H1 (cell line): Measurements from ENCODE around the gene COL5A1. TPM values are rescaled to one million over a fixed set of nuclear protein-coding genes. Genes with fewer than 3 reads are reported as not detected.

Source experiments
- ATF3 ChIP-seq: IDR thresholded peaks from 2 replicates; pipeline ENCODE4 v1.6.1; 2011; ENCODE audit warnings: low read depth, mild to moderate bottlenecking, low read length; ENCODE audit not compliant: insufficient read depth
- BCL11A ChIP-seq, 2 experiments: IDR thresholded peaks; one replicate each; pipeline ENCODE4 v1.6.1; 2011; ENCODE audit warnings: low read depth in 2 of 2, low read length in 2 of 2, mild to moderate bottlenecking in 2 of 2
- CHD7 ChIP-seq: fragments of 300-600 bp; sonication (generic); IDR thresholded peaks from 2 replicates; pipeline ENCODE4 v1.7.1; 2012; ENCODE audit warnings: low read length, moderate library complexity, mild to moderate bottlenecking, inconsistent platforms; ENCODE audit not compliant: insufficient replicate concordance
- E2F6 ChIP-seq: IDR thresholded peaks from 2 replicates; pipeline ENCODE4 v1.6.1; 2012; ENCODE audit warnings: inconsistent platforms
- FOSL1 ChIP-seq: IDR thresholded peaks from 2 replicates; pipeline ENCODE4 v1.6.1; 2011; ENCODE audit warnings: mild to moderate bottlenecking, low read depth, low read length, moderate library complexity; ENCODE audit not compliant: insufficient read depth
- GABPA ChIP-seq: IDR thresholded peaks from 2 replicates; pipeline ENCODE4 v1.6.1; 2011; ENCODE audit warnings: mild to moderate bottlenecking, low read length, moderate library complexity, borderline replicate concordance; ENCODE audit not compliant: insufficient read depth
- JUN ChIP-seq: IDR thresholded peaks from 2 replicates; pipeline ENCODE4 v1.6.1; 2011; ENCODE audit warnings: low read depth, mild to moderate bottlenecking, improper control_type of control experiment, low read length
- MAFK ChIP-seq: IDR thresholded peaks from 2 replicates; pipeline ENCODE4 v1.6.1; 2012; ENCODE audit warnings: low read depth, mild to moderate bottlenecking, improper control_type of control experiment, low read length
- polyA plus RNA-seq, 7 experiments: library from polyadenylated mRNA; depleted of rRNA in 3 of 7; stranded (reverse) in 5 of 7; unstranded in 2 of 7; fragments of >200 nt in 5 of 7; fragments of 200-250 nt in 2 of 7; gene quantifications; 1 replicate in 5 of 7; 2 replicates in 1 of 7; 4 replicates in 1 of 7; pipeline versions ENCODE4 v1.2.1 to v1.2.3, GENCODE V29; 2011 to 2013; ENCODE audit warnings: missing spikeins in 2 of 7, mixed read lengths in 2 of 7
- total RNA-seq: library from RNA; stranded (reverse); fragmentation: NEBNext Ultra II Directional; extraction: Animal tissue kit (Norgen Biotek cat#: 25700); gene quantifications from 2 replicates; pipeline ENCODE4 v1.2.1, GENCODE V29; 2021

The COL5A1 gene
- total and polyA plus RNA-seq, 2 of the 8 experiments (the other 6 are each of a cell fraction or from before 2014, with no cell fraction given): 3.8 to 12.0 TPM

- TF ChIP-seq CHD7 (no peak), BCL11A (IDR thresholded peaks at IDR 0.05; ENCODE audit: low read depth in 2 of 2, low read length in 2 of 2) (no peak), E2F6 (no peak), GABPA (no peak), ATF3 (no peak), MAFK (no peak), FOSL1 (no peak), JUN (no peak)
Observed at GRCh38 chr9:134755221-134755907, 113.8 kb downstream of the COL5A1 start (continued).
